Measurements from ENCODE around the gene OSBPL6.

The OSBPL6 gene

GRCh38 chr2:178199334-178199733 lies 5.0 kb downstream of the OSBPL6 start:
- DNase-seq = no peak

GRCh38 chr2:178200331-178200730 lies 6.0 kb downstream of the OSBPL6 start:
- no peak for DNase-seq

- DNase-seq = no peak
Measured at GRCh38 chr2:178202927-178203326, 8.6 kb downstream of the OSBPL6 start.

GRCh38 chr2:178204977-178205376 lies 10.7 kb downstream of the OSBPL6 start:
- no peak for DNase-seq

- no peak for DNase-seq
Measured at GRCh38 chr2:178205853-178206521, 11.7 kb downstream of the OSBPL6 start.

GRCh38 chr2:178208336-178208735 lies 14.0 kb downstream of the OSBPL6 start:
- no peak for DNase-seq

GRCh38 chr2:178208817-178209216 lies 14.5 kb downstream of the OSBPL6 start:
- DNase-seq = no peak

- no peak for DNase-seq
Measured at GRCh38 chr2:178211460-178211859, 17.1 kb downstream of the OSBPL6 start.

- DNase-seq = no peak
Measured at GRCh38 chr2:178211943-178212342, 17.6 kb downstream of the OSBPL6 start.

- DNase-seq = no peak
Measured at GRCh38 chr2:178213991-178214390, 19.7 kb downstream of the OSBPL6 start.

GRCh38 chr2:178219247-178219646 lies 24.9 kb downstream of the OSBPL6 start:
- no peak for DNase-seq

GRCh38 chr2:178220814-178221213 lies 26.5 kb downstream of the OSBPL6 start:
- DNase-seq = no peak

GRCh38 chr2:178221556-178221955 lies 27.2 kb downstream of the OSBPL6 start:
- DNase-seq = no peak

GRCh38 chr2:178223806-178224205 lies 29.5 kb downstream of the OSBPL6 start:
- no peak for DNase-seq

GRCh38 chr2:178225006-178225805 lies 30.9 kb downstream of the OSBPL6 start:
- no peak for DNase-seq

GRCh38 chr2:178227187-178227586 lies 32.9 kb downstream of the OSBPL6 start:
- DNase-seq = no peak

- DNase-seq = no peak
Measured at GRCh38 chr2:178229927-178230326, 35.6 kb downstream of the OSBPL6 start.

- no peak for DNase-seq
Measured at GRCh38 chr2:178230396-178230795, 36.1 kb downstream of the OSBPL6 start.

- DNase-seq = no peak
Measured at GRCh38 chr2:178233428-178233827, 39.1 kb downstream of the OSBPL6 start.

- DNase-seq = no peak
Measured at GRCh38 chr2:178234648-178235047, 40.3 kb downstream of the OSBPL6 start.

- no peak for DNase-seq
Measured at GRCh38 chr2:178237488-178238153, 43.3 kb downstream of the OSBPL6 start.

- no peak for DNase-seq
Measured at GRCh38 chr2:178238154-178238521, 43.8 kb downstream of the OSBPL6 start.

- no peak for DNase-seq
Measured at GRCh38 chr2:178238750-178239149, 44.4 kb downstream of the OSBPL6 start.

Measured in NCI-H748 treated with DMSO at 0.1 percent for 48 hours (cell line).